Adipocyte (in vitro differentiated cells): Measurements from ENCODE around the gene HECW1.

Source experiments
- DNase-seq: peaks from one replicate; pipeline ENCODE4 v3.0.0-alpha.2; 2015; ENCODE audit warnings: low read depth
- H3K27me3 ChIP-seq: replicated peaks from 2 replicates; pipeline ENCODE4 v1.7.0; 2013; ENCODE audit warnings: mild to moderate bottlenecking, low read length, moderate library complexity; ENCODE audit not compliant: control insufficient read depth, insufficient read depth
- H3K36me3 ChIP-seq: 2 replicates; pipeline ENCODE4 v1.7.0; 2013; ENCODE audit warnings: low read length, mild to moderate bottlenecking, moderate library complexity; ENCODE audit not compliant: control insufficient read depth, insufficient read depth, severe bottlenecking
- H3K4me1 ChIP-seq: 2 replicates; pipeline ENCODE4 v1.7.0; 2013; ENCODE audit warnings: mild to moderate bottlenecking, low read length, moderate library complexity; ENCODE audit not compliant: control insufficient read depth, insufficient read depth
- H3K4me3 ChIP-seq: 2 replicates; pipeline ENCODE4 v1.7.0; 2013; ENCODE audit warnings: mild to moderate bottlenecking, low read length, moderate library complexity
- H3K9ac ChIP-seq: 2 replicates; pipeline ENCODE4 v1.7.0; 2013; ENCODE audit warnings: mild to moderate bottlenecking, low read length, moderate library complexity
- H3K9me3 ChIP-seq: 2 replicates; pipeline ENCODE4 v1.7.0; 2013; ENCODE audit warnings: mild to moderate bottlenecking, low read length, moderate library complexity; ENCODE audit not compliant: control insufficient read depth

HECW1 gene

DNA sequence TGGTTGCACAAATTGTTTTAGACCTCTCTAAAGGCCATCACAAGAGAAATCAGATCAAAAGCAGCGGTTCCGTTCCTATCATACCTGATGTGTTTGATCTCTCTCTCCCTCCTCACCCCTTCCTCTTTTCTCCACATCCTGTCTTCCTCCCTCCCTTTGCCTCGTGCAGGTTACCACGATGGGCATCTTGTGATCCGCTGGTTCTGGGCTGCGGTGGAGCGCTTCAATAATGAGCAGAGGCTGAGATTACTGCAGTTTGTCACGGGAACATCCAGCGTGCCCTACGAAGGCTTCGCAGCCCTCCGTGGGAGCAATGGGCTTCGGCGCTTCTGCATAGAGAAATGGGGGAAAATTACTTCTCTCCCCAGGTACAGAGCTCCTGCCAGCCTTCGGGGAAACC is 442.0 kb downstream of the HECW1 start:
- H3K4me1 ChIP-seq, result peaks cover 13% of the 10 kb centered on the region
- H3K27me3 ChIP-seq, result no peaks in the 10 kb centered on the region
- no peak overlapping the region for H3K9ac ChIP-seq
- H3K4me3 ChIP-seq, result no peak overlapping the region
- no peaks in the 10 kb centered on the region for H3K9me3 ChIP-seq
- no peak for DNase-seq
- H3K36me3 ChIP-seq, result no peaks in the 10 kb centered on the region

DNA sequence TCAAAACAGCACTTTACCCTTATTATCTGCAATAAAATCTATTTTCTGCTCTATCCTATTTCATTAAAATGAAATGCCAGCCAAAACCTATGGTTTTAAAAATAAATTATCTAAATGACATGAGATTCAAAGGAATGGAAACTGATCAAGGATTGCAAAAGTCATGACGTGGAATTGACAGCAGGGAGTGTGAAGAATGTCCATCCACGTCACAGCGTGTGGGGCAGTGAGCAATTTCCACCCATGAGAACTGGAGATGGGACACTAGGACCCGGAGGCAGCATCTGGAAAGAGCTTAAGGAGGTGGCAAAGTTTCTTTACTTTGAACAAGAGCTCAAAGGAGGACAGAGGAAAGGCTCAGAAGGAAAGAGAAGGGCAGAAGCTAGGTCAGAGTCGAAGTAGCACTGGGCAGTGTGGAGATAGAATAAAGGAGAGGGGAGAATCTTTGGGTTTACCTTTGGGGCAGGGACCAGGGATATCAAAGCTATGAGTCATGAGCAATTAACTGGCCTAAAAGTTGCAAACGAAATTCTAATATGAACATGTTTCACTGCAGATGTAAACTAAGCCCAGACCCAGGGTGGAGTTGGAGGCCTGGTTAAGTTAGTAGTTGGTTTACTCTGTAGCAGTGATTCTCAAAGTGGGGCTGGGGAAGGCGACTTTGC is 445.5 kb downstream of the HECW1 start:
- Histone ChIP-seq H3K9me3 (no peaks in the 10 kb centered on the region), H3K4me1 (peaks cover 4% of the 10 kb centered on the region), H3K36me3 (no peaks in the 10 kb centered on the region), H3K9ac (no peak overlapping the region), H3K27me3 (no peaks in the 10 kb centered on the region), H3K4me3 (no peak overlapping the region)
- no peak for DNase-seq

DNA sequence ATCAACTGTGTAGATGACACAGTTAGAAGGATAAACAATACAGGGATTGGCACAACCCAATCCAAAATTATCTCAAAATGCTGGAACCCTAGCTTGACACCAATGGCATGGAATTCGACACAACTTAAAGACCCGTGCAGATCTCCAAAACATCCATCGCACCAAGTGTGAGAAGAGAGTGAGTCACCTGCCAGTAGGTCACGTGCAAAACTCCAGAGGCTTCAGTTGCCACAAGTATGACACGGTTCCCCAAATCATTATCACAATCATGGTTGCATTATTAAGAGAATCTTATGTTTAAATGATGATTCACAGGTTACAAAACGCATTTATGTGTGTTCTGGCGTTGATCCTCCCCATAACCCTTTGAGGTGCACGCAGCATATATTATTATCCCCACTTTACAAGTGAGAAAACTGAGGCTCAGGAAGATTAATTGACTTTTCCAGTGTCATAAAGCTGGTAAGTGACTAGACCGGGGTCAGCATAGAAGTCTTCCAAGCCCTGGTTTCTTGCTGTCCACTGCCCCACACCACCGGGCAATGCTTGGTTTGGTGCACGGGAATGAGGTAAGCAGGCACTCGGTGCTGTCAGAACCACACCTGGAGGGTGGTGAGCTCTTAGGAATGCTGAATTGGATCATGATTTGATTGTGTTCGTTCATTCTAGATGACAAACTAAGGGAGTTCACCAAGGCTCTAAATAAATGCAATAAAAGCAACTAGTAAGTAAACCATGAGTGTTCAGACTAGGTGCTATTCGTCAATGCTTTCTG is 446.9 kb downstream of the HECW1 start:
- DNase-seq, result no peak
- no peaks in the 10 kb centered on the region for H3K9me3 ChIP-seq
- H3K4me3 ChIP-seq, result no peak overlapping the region
- no peaks in the 10 kb centered on the region for H3K36me3 ChIP-seq
- no peaks in the 10 kb centered on the region for H3K27me3 ChIP-seq
- H3K4me1 ChIP-seq, result no peaks in the 10 kb centered on the region
- no peak overlapping the region for H3K9ac ChIP-seq

DNA sequence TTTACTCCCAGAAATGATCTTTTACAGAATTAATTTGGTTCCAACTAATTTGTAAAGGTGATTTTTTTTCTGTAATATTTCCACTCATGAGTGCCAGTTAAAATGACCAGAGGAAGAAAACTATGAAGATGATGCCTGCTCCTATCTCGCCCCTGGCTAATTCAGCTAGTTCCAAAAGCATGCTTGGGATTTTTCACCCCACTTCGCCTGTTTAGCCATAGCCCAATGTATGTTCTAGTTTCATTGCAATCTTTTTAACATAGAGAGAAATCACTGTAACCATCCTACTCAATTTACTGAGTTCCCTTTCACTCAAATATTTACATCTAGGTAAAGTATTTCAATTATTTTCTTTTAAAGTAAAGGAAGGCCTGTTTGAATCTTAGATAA is 447.5 kb downstream of the HECW1 start:
- no peaks in the 10 kb centered on the region for H3K4me1 ChIP-seq
- H3K4me3 ChIP-seq, result no peak overlapping the region
- no peak for DNase-seq
- H3K9ac ChIP-seq, result no peak overlapping the region
- H3K9me3 ChIP-seq, result no peaks in the 10 kb centered on the region
- H3K27me3 ChIP-seq, result no peaks in the 10 kb centered on the region
- no peaks in the 10 kb centered on the region for H3K36me3 ChIP-seq

DNA sequence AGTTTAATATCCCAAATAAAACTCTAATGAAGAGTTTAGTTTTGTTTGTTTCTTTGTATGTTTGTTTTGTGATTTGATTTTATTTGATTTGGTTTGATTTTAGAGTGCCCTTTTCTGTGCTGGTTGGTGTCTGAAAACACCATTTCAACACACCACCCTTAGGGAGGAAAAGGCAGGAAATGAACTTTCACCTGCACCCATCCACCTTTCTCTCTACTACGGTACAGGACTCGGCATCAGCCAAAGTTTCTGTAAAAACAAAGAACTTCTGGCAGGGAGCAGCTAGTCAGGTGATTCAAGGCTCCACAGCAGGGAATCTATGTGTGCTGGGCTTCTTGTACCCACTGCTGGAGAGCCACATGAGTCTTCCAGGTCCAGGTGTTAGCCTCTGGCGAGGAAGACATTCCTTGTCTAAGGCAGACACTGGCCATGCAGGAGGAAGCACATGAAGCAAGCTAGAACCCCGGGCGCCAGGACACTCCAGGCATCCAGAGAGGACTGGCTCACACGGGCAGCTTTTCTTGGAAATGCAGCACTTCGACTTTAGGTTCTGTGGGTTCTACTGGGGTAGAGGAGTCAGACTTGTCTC is 448.4 kb downstream of the HECW1 start:
- Histone ChIP-seq H3K4me1 (no peaks in the 10 kb centered on the region), H3K9ac (no peak overlapping the region), H3K9me3 (no peaks in the 10 kb centered on the region), H3K4me3 (no peak overlapping the region), H3K27me3 (no peaks in the 10 kb centered on the region), H3K36me3 (no peaks in the 10 kb centered on the region)
- no peak for DNase-seq

DNA sequence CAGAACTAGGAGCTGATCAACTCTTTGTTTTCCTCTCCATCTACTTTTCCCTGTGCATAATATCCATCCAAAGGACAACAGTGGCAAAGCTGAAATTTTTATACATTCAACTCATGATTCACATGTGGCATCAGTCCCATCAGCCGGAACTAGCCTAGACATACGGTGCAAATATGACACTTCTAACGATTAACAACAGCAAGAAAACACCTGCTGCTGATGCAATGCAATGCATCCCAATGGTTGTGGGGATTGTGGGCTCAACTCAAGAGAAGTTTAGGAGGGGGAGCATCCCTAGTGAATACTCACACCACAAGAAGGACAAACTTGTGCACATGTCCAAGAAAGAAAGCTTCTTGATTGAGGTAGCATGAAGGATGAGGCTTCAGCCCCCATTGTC is 449.9 kb downstream of the HECW1 start:
- Histone ChIP-seq H3K9ac (no peak overlapping the region), H3K4me3 (no peak overlapping the region), H3K27me3 (no peaks in the 10 kb centered on the region), H3K36me3 (no peaks in the 10 kb centered on the region), H3K9me3 (no peaks in the 10 kb centered on the region), H3K4me1 (no peaks in the 10 kb centered on the region)
- no peak for DNase-seq

DNA sequence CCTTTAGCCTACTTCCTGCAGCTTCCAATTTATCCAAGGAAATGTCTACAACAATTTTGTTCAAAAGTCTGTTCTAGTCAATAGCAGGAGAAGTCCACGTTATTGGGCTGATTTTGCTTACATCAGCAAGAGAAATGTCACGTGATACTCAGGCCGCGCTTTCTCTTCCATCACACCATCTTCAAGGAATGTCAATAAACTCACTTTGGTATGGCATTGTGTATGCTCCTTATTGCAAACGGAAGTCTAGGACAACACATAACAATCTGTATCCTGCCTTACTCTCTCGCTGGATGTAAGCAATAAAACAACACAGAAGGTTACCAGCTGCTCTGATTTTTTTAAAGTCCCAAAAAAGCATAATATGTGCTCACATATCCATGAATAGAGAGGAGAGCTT is 453.3 kb downstream of the HECW1 start:
- no peak overlapping the region for H3K4me3 ChIP-seq
- H3K27me3 ChIP-seq, result no peaks in the 10 kb centered on the region
- H3K9ac ChIP-seq, result no peak overlapping the region
- no peaks in the 10 kb centered on the region for H3K36me3 ChIP-seq
- no peaks in the 10 kb centered on the region for H3K9me3 ChIP-seq
- H3K4me1 ChIP-seq, result peaks cover 2% of the 10 kb centered on the region
- DNase-seq, result no peak

DNA sequence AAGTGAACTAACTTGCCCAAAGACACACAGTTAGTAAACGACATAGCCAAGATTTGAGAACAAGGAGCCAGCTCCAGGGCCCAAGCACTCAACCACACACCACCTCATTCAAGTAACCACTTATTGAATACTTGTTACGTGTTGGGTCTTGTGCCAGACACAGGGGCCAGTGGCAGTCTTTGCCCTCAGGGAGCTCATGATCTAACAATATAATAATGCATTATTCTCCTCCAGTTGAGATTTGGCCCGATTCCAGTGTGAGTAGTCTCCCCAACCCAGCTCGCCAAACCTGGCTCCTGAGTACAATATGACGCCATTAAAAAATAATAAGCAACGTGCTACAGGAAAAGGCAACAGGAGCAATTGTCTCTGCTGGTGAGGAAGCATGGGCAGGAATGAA is 456.1 kb downstream of the HECW1 start:
- no peaks in the 10 kb centered on the region for H3K27me3 ChIP-seq

DNA sequence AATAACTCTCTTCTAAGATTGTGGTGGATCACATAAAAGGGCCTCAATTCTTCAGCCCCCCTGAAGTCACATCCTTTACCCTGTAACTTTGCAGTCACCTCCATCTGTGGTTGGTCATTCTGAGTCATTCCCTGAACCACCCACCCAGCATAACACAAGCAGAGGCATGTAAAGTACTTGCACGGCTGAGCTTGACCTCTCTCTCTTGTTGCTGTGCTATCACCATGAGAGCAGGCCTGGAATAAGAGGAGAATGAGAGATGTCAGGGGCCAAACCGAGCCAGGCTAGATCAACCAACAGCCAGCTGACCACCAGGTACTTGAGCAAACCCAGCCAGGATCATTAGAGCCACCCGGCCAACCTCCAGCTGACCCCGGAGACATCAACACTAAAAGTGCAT is 457.0 kb downstream of the HECW1 start:
- H3K9ac ChIP-seq, result no peak overlapping the region
- peaks cover 14% of the 10 kb centered on the region for H3K4me1 ChIP-seq
- no peak overlapping the region for H3K4me3 ChIP-seq
- H3K36me3 ChIP-seq, result no peaks in the 10 kb centered on the region
- DNase-seq, result peak; percentile 28
- no peaks in the 10 kb centered on the region for H3K27me3 ChIP-seq
- H3K9me3 ChIP-seq, result no peaks in the 10 kb centered on the region

More for the DNA sequence above, 456.1 kb downstream of the HECW1 start:
- Histone ChIP-seq H3K4me3 (no peak overlapping the region), H3K4me1 (peaks cover 14% of the 10 kb centered on the region), H3K9me3 (no peaks in the 10 kb centered on the region), H3K9ac (no peak overlapping the region), H3K36me3 (no peaks in the 10 kb centered on the region)
- DNase-seq, result no peak

DNA sequence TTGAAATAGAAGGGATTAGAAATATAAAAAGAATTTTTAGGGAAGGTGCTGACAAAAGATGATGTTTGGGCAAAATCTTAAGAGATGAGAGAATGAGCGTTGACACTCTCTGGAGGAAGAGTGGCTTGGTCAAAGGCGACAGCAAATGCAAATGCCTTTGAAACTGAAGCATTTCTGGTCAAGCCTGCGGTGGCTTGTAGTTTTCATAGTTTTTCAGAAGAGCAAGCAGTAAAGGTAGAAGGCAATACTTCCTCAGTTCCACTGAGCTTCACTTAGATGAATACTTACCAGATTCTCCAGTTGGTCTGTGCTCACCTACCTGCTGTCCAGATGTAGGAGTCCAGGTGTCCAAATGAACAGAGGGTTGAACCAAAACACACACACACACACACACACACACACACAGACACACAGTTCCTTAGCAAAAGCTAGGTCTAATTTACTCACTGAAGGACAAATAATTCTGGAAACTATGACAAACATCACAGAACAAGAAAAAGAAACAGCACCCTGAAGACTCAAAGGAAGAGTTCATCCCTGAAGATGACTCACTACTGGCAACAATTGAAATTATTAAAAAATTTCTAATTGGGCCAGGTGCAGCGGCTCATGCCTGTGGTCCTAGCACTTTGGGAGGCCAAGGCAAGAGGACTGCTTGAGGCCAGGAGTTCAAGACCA is 458.4 kb downstream of the HECW1 start:
- Histone ChIP-seq H3K9me3 (no peaks in the 10 kb centered on the region), H3K27me3 (no peaks in the 10 kb centered on the region), H3K36me3 (no peaks in the 10 kb centered on the region), H3K4me1 (peaks cover 14% of the 10 kb centered on the region), H3K4me3 (no peak overlapping the region), H3K9ac (no peak overlapping the region)
- no peak for DNase-seq

DNA sequence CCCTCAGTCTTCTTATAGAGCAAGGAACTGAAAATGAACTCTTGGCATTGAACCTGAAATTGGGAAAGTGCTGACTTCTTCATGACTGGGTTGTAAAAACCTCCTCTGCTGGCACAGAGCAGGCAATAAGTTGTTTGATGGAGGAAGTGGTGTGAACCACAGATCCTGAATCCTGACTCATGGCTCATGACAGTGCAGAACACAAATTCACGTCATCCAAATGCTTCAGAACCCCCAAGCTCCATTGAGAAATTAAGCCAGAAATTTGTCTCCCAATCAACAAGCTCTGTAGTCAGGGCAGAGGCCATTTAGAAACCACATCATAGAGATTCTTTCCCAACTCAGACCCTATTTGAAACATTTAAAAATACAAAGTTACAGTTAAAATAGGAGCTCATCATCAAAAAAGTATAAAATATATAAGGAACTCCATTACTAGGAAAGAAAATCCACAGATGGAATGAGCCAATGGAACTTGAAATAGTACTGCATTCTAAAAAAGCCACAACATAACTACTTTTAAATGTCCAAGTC is 460.1 kb downstream of the HECW1 start:
- DNase-seq, result peak; percentile 93
- H3K36me3 ChIP-seq, result no peaks in the 10 kb centered on the region
- H3K4me3 ChIP-seq, result peak overlapping the region; percentile 41

More for the DNA sequence above, 460.1 kb downstream of the HECW1 start:
- H3K9me3 ChIP-seq, result no peaks in the 10 kb centered on the region
- peaks cover 14% of the 10 kb centered on the region for H3K4me1 ChIP-seq
- H3K9ac ChIP-seq, result peak overlapping the region; percentile 73
- H3K27me3 ChIP-seq, result no peaks in the 10 kb centered on the region
